Activated CD8-positive, alpha-beta T cell treated with anti-CD3 and anti-CD28 coated beads for 36 hours (primary cell): Measurements from ENCODE around the gene NKG7. TPM values are rescaled to one million over a fixed set of nuclear protein-coding genes. Genes with fewer than 3 reads are reported as not detected.
"Not testable (repeated sequence)": the region's sequence is repeated elsewhere in the genome, so short reads cannot be mapped to it uniquely, and the experiment has no call there.

ENCODE experiments used
- ATAC-seq: fragments of 200-7000 bp; cut with Tn5 transposase; one replicate; pipeline ENCODE4 v1.10.0; 2021; ENCODE audit warnings: mild to moderate bottlenecking, moderate library complexity
- CTCF ChIA-PET: fragments of 350-600 bp; sonication (Branson Sonifier 250); formaldehyde crosslinking; loops from one replicate; lab custom pipeline; 2021; ENCODE audit warnings: antibody characterized with exemption; lab: Charles Lee
- POLR2A ChIA-PET: fragments of 350-600 bp; sonication (Branson Sonifier 250); formaldehyde crosslinking; loops from one replicate; lab custom pipeline; 2021; ENCODE audit warnings: antibody characterized with exemption; lab: Charles Lee
- DNase-seq: peaks from one replicate; pipeline ENCODE4 v3.0.0-alpha.2; 2020
- H3K27ac Mint-ChIP-seq: one replicate; pipeline ENCODE4 v1.8.0; 2021; ENCODE audit warnings: mild to moderate bottlenecking, mixed read lengths
- H3K27me3 Mint-ChIP-seq: one replicate; pipeline ENCODE4 v1.8.0; 2021; ENCODE audit warnings: mixed read lengths
- H3K36me3 Mint-ChIP-seq: one replicate; pipeline ENCODE4 v1.8.0; 2021; ENCODE audit warnings: low read depth, mixed read lengths
- H3K4me1 Mint-ChIP-seq: one replicate; pipeline ENCODE4 v1.8.0; 2021; ENCODE audit warnings: low read depth, mixed read lengths
- H3K4me3 Mint-ChIP-seq: one replicate; pipeline ENCODE4 v1.8.0; 2021; ENCODE audit warnings: mild to moderate bottlenecking, moderate library complexity, mixed read lengths
- H3K9me3 Mint-ChIP-seq: one replicate; pipeline ENCODE4 v1.8.0; 2021; ENCODE audit warnings: mixed read lengths
- intact Hi-C: fragments of 100-400 bp; cut with micrococcal nuclease; formaldehyde crosslinking; loops from one replicate; pipeline ENCODE4 v1.10.0; 2022
- total RNA-seq, 2 experiments: library from RNA; stranded (reverse); gene quantifications; one replicate each; pipeline ENCODE4 v1.2.3, GENCODE V29; 2021
- TF ChIP-seq, protein P1 (sequence below): fragments of 200-600 bp; IDR thresholded peaks from one replicate; pipeline ENCODE4 v1.8.0; 2022; ENCODE audit warnings: antibody characterized with exemption, mild to moderate bottlenecking

Gene NKG7
- total RNA-seq, 2 experiments from 2014 or later, result 258 to 283 TPM

DNA sequence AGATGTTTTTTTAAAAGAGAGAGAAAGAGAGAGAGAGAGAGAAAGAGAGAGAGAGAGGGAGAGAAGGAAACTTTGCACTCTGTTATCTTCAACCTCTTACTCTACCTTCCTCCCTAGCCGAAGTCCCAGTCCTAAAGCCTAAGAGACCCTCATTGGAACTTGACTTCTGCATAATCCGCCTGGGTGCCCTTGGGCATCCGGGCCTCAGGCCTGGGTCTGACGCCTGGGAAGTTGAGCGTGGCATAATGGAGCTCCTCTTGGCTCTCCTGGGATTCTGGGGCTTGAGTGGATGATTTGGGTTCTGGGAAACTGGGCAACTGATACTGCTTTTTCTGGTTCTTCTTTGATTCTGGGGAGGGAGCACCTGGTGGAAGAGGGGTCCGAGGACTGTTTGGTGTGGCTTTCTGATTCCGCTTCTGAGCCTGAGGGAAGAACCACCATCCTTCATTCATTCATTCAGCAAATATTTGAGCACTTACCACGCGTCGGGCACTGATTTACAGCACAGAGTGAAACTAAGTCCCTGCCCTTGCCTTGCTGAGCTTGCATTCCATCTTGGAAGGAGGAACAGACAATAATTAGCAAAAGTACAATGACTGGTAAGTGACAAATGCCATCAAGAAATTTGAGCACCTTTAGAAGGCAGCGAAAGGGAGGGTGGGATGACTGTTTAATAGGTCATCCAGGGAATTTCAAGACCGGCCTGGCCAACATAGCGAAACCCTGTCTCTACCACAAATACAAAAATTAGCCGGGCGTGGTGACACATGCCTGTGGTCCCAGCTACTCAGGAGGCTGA, 38.7 kb upstream of the NKG7 start:
- CTCF ChIA-PET, result interaction anchor here (1.3 to 1.7 kb wide), 2 partner anchors 11 to 17 kb away, joined by 3 to 7 read pairs; no protein-coding TSS in a partner anchor
- TF ChIP-seq, protein P1, sequence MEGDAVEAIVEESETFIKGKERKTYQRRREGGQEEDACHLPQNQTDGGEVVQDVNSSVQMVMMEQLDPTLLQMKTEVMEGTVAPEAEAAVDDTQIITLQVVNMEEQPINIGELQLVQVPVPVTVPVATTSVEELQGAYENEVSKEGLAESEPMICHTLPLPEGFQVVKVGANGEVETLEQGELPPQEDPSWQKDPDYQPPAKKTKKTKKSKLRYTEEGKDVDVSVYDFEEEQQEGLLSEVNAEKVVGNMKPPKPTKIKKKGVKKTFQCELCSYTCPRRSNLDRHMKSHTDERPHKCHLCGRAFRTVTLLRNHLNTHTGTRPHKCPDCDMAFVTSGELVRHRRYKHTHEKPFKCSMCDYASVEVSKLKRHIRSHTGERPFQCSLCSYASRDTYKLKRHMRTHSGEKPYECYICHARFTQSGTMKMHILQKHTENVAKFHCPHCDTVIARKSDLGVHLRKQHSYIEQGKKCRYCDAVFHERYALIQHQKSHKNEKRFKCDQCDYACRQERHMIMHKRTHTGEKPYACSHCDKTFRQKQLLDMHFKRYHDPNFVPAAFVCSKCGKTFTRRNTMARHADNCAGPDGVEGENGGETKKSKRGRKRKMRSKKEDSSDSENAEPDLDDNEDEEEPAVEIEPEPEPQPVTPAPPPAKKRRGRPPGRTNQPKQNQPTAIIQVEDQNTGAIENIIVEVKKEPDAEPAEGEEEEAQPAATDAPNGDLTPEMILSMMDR, result no peak
- Mint-ChIP-seq H3K9me3 (no peaks in the 10 kb centered on the region), H3K27ac (no peak overlapping the region), H3K27me3 (peaks cover 20% of the 10 kb centered on the region), H3K4me1 (peaks cover 9% of the 10 kb centered on the region), H3K4me3 (no peak overlapping the region), H3K36me3 (peaks cover 4% of the 10 kb centered on the region)
- intact Hi-C loops, result no loop called here
- DNase-seq, result no peak
- POLR2A ChIA-PET, result no interaction called here
- ATAC-seq, result no peak

DNA sequence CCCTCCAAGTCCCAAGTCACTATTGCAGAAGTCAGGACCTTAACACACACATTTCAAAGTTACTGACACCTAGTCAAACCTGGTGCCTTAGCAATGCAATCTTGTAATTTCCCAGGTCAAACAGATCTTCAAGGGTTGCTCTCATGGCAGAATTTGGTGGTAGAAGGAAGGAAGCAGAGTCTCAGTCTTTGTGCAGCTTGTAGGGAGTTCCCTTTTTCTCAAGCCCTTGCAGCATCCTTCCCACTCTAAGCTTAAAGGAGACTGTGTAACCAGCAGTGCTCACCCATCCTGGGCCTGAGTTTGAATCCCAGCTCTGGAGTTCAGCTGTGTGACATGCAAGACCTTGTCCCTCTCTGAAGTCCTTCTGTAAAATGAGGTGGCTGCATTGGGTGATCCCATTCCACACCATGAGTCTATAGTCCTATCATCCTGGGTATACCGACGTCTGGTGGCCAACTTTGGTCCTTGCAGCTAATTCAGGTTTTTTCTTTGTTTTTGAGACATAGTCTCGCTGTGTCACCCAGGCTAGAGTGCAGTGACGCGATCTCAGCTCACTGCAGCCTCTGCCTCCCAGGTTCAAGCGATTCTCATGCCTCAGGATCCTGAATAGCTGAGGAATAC, 35.2 kb upstream of the NKG7 start:
- peak; percentile 63 for DNase-seq
- TF ChIP-seq, protein P1, result peak; percentile 48
- peaks cover 14% of the 10 kb centered on the region for H3K36me3 Mint-ChIP-seq
- peaks cover 9% of the 10 kb centered on the region for H3K4me1 Mint-ChIP-seq
- CTCF ChIA-PET, result interaction anchor here (0.6 to 2.0 kb wide), 14 partner anchors 9 to 277 kb away, joined by 3 to 10 read pairs (median 6); partner anchors contain the start of genes NKG7 and SIGLEC10
- H3K9me3 Mint-ChIP-seq, result peaks cover 1% of the 10 kb centered on the region
- POLR2A ChIA-PET, result interaction anchor here (1.0 to 1.5 kb wide), 3 partner anchors 14 to 42 kb away, joined by 4 read pairs; no protein-coding TSS in a partner anchor
- ATAC-seq, result peak; percentile 85
- H3K27ac Mint-ChIP-seq, result no peak overlapping the region
- intact Hi-C loops, result no loop called here
- H3K27me3 Mint-ChIP-seq, result peaks cover 17% of the 10 kb centered on the region
- H3K4me3 Mint-ChIP-seq, result no peak overlapping the region

DNA sequence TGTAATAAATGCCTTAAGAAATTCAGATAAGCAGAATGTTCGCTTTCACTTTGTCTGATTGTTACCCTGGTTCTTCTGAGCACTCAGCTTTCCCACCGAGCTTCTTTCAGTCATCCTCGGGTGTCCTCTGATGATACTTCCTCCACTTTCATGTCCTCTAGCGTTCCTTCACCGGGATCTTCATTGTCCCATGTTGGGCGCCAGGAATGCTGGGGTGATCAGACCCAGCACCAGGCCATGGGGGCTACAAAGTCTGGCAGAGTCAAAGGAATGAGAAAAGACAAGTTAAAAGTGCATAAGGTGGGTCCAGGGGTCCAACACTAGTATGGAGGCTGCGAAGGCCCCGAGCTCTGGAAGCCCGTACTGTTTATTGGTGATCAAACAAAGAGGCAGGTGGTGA, 29.7 kb upstream of the NKG7 start:
- intact Hi-C loops, result no loop called here

DNA sequence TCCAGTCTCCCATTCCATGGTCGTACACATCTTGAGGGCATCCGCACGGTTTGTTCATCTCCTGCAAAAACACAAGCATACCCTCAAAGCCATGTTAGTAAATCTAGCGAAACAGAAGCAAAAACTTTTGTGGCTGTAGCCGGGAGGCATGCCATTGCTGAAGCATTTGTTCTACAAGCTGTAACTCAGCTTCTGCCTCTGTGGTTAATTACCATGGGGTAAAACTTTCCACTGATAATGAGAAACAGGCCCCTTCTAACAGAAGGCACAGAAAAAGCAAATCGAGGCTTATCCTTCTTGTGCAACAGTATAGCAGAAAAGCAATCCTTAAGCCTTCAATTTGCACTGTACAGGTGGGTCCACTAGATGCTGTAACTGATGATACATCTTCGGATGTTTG, 27.5 kb upstream of the NKG7 start:
- DNase-seq, ATAC-seq, intact Hi-C loops, H3K27ac Mint-ChIP-seq, H3K27me3 Mint-ChIP-seq, H3K4me3 Mint-ChIP-seq: not testable (repeated sequence)
- peaks cover 40% of the 10 kb centered on the region for H3K36me3 Mint-ChIP-seq
- ChIA-PET POLR2A (interaction anchor here (1.4 to 1.6 kb wide), 2 partner anchors 21 to 58 kb away, joined by 4 read pairs; partner anchors contain the start of gene VSIG10L), CTCF (interaction anchor here (0.9 to 6.8 kb wide), 6 partner anchors 19 to 116 kb away, joined by 3 to 60 read pairs (median 5); partner anchors contain the start of gene SIGLEC10)
- peaks cover 35% of the 10 kb centered on the region for H3K4me1 Mint-ChIP-seq
- H3K9me3 Mint-ChIP-seq, result peaks cover 10% of the 10 kb centered on the region

More for the DNA sequence above, 29.7 kb upstream of the NKG7 start:
- TF ChIP-seq, protein P1, result no peak
- POLR2A ChIA-PET, result no interaction called here
- Mint-ChIP-seq H3K9me3 (peaks cover 10% of the 10 kb centered on the region), H3K27ac (no peak overlapping the region), H3K36me3 (peaks cover 30% of the 10 kb centered on the region), H3K27me3 (peaks cover 4% of the 10 kb centered on the region), H3K4me1 (peaks cover 21% of the 10 kb centered on the region), H3K4me3 (no peak overlapping the region)
- DNase-seq (no peak), ATAC-seq (no peak)
- CTCF ChIA-PET, result no interaction called here

DNA sequence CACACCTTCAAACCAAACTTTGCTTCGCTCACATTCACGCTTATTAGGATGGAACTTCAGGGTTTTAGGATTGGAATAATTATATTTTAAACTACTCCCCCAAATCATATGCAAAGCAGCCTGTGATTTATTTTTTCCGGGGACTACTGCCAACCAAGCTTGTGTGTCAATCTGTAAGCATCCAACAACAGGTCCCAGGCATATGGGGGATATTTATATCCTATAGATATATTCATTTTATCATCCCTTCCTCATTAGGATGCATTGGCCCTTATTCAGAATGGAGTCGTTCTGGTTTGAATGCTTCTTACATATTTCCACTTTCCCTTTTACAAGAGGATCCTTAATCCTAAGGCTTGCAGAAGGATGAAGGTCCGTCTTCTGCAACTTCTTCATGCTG, 26.8 kb upstream of the NKG7 start:
- DNase-seq, result no peak
- intact Hi-C loops, result no loop called here
- POLR2A ChIA-PET, result no interaction called here
- Mint-ChIP-seq H3K27ac (no peak overlapping the region), H3K36me3 (peaks cover 41% of the 10 kb centered on the region), H3K4me1 (peaks cover 36% of the 10 kb centered on the region), H3K27me3 (no peaks in the 10 kb centered on the region), H3K4me3 (no peak overlapping the region), H3K9me3 (peaks cover 10% of the 10 kb centered on the region)
- no peak for ATAC-seq
- CTCF ChIA-PET, result interaction anchor here (1.0 to 6.8 kb wide), 14 partner anchors 8 to 261 kb away, joined by 3 to 60 read pairs (median 6); partner anchors contain the start of genes ETFB, LIM2, NKG7 and SIGLEC10
- TF ChIP-seq, protein P1, result no peak
